Liver (tissue), 9 donors: ENCODE data around the gene LRP3. TPM values are rescaled to one million over a fixed set of nuclear protein-coding genes. Genes with fewer than 3 reads are reported as not detected.

ENCODE experiments used
- DNase-seq: peaks from one replicate; pipeline ENCODE4 v3.0.0-alpha.2; 2017; ENCODE audit warnings: low spot score
- H3K27ac ChIP-seq, 2 donors: one replicate each; pipeline ENCODE4 v1.7.0; 2013; ENCODE audit warnings: inconsistent platforms in 2 of 2, low read length in 2 of 2, control low read depth in 1 of 2, low read depth in 1 of 2, mild to moderate bottlenecking in 1 of 2
- H3K27me3 ChIP-seq, 4 donors: one replicate each; pipeline versions ENCODE4 v1.6.1 to v1.7.0; 2013; ENCODE audit warnings: low read length in 3 of 4, inconsistent platforms in 1 of 4, mild to moderate bottlenecking in 1 of 4, moderate library complexity in 1 of 4; ENCODE audit not compliant: control insufficient read depth in 4 of 4, insufficient read depth in 4 of 4
- H3K36me3 ChIP-seq, 4 donors: one replicate each; pipeline versions ENCODE4 v1.6.1 to v1.7.0; 2013; ENCODE audit warnings: low read length in 3 of 4, mild to moderate bottlenecking in 3 of 4, low read depth in 1 of 4, moderate library complexity in 1 of 4; ENCODE audit not compliant: control insufficient read depth in 4 of 4, insufficient read depth in 3 of 4
- H3K4me1 ChIP-seq, 4 donors: one replicate each; pipeline versions ENCODE4 v1.6.1 to v1.7.0; 2013; ENCODE audit warnings: low read length in 3 of 4, mild to moderate bottlenecking in 3 of 4, moderate library complexity in 1 of 4; ENCODE audit not compliant: control insufficient read depth in 4 of 4, insufficient read depth in 4 of 4
- H3K4me3 ChIP-seq, 3 donors: one replicate each; pipeline versions ENCODE4 v1.6.1 to v1.7.0; 2013; ENCODE audit warnings: low read length in 3 of 3, control low read depth in 1 of 3, low read depth in 1 of 3, mild to moderate bottlenecking in 1 of 3
- H3K9ac ChIP-seq, 2 donors: one replicate each; pipeline ENCODE4 v1.7.0; 2013; ENCODE audit warnings: low read length in 2 of 2, mild to moderate bottlenecking in 2 of 2, moderate library complexity in 2 of 2, control low read depth in 1 of 2, low read depth in 1 of 2
- H3K9me3 ChIP-seq, 4 donors: one replicate each; pipeline versions ENCODE4 v1.6.1 to v1.7.0; 2013; ENCODE audit warnings: low read length in 3 of 4; ENCODE audit not compliant: control insufficient read depth in 4 of 4
- ATF3 ChIP-seq: IDR thresholded peaks from 2 replicates; pipeline ENCODE4 v1.6.1; 2016; ENCODE audit warnings: antibody characterized with exemption
- FOXA1 ChIP-seq: IDR thresholded peaks from 2 replicates; pipeline ENCODE4 v1.6.1; 2016; ENCODE audit warnings: antibody characterized with exemption
- FOXA2 ChIP-seq: IDR thresholded peaks from 2 replicates; pipeline ENCODE4 v1.6.1; 2016; ENCODE audit warnings: antibody characterized with exemption
- GABPA ChIP-seq, 2 donors: IDR thresholded peaks in 1 of 2; conservative IDR thresholded peaks in 1 of 2; 2 replicates each; pipeline ENCODE4 v1.6.1; 2016; ENCODE audit warnings: antibody characterized with exemption in 2 of 2, mild to moderate bottlenecking in 1 of 2, moderate library complexity in 1 of 2
- HNF4A ChIP-seq, 2 donors: conservative IDR thresholded peaks; 2 replicates each; pipeline ENCODE4 v1.6.1; 2016; ENCODE audit warnings: antibody characterized with exemption in 2 of 2, mild to moderate bottlenecking in 2 of 2
- HNF4G ChIP-seq: IDR thresholded peaks from 2 replicates; pipeline ENCODE4 v1.6.1; 2016; ENCODE audit warnings: antibody characterized with exemption
- JUND ChIP-seq, 2 donors: IDR thresholded peaks; 2 replicates each; pipeline ENCODE4 v1.6.1; 2016; ENCODE audit warnings: antibody characterized with exemption in 2 of 2
- MAX ChIP-seq: IDR thresholded peaks from 2 replicates; pipeline ENCODE4 v1.6.1; 2016; ENCODE audit warnings: antibody characterized with exemption
- NR2F2 ChIP-seq: IDR thresholded peaks from 2 replicates; pipeline ENCODE4 v1.6.1; 2016; ENCODE audit warnings: antibody characterized with exemption
- RAD21 ChIP-seq, 2 donors: IDR thresholded peaks; 2 replicates each; pipeline ENCODE4 v1.6.1; 2016; ENCODE audit warnings: antibody characterized with exemption in 2 of 2, mild to moderate bottlenecking in 2 of 2
- REST ChIP-seq: IDR thresholded peaks from 2 replicates; pipeline ENCODE4 v1.6.1; 2016; ENCODE audit warnings: antibody characterized with exemption, mild to moderate bottlenecking
- RXRA ChIP-seq, 2 donors: IDR thresholded peaks; 2 replicates each; pipeline ENCODE4 v1.6.1; 2017 to 2018; ENCODE audit warnings: antibody characterized with exemption in 2 of 2, mild to moderate bottlenecking in 1 of 2
- SP1 ChIP-seq: IDR thresholded peaks from 2 replicates; pipeline ENCODE4 v1.6.1; 2018; ENCODE audit warnings: antibody characterized with exemption, mild to moderate bottlenecking
- TAF1 ChIP-seq: conservative IDR thresholded peaks from 2 replicates; pipeline ENCODE4 v1.6.1; 2016; ENCODE audit warnings: antibody characterized with exemption, mild to moderate bottlenecking
- YY1 ChIP-seq: IDR thresholded peaks from 2 replicates; pipeline ENCODE4 v1.6.1; 2016; ENCODE audit warnings: antibody characterized with exemption, mild to moderate bottlenecking
- ZBTB33 ChIP-seq: IDR thresholded peaks from 2 replicates; pipeline ENCODE4 v1.6.1; 2016; ENCODE audit warnings: antibody characterized with exemption
- WGBS: extraction: QIAGEN DNeasy Blood & Tissue Kit; methylation state at CpG from one replicate; pipeline ENCODE4 v1.1.7; 2013; 5-methylcytosine and 5-hydroxymethylcytosine counted together
- polyA plus RNA-seq, 2 donors: library from polyadenylated mRNA; stranded (reverse) in 1 of 2; unstranded in 1 of 2; fragments of 200-250 nt in 1 of 2; fragments of >200 nt in 1 of 2; fragmentation: Nextera tagmentation in 1 of 2; extraction: Ambion mirVana in 1 of 2; gene quantifications; one replicate each; pipeline versions ENCODE4 v1.2.1 to v1.2.3, GENCODE V29; 2013 to 2015
- total RNA-seq, 2 donors: library from RNA; depleted of rRNA; stranded (reverse); fragments of >200 nt; gene quantifications; one replicate each; pipeline ENCODE4 v1.2.3, GENCODE V29; 2014
- donor health status: healthy.
- donor health status: healthy.
- donor health status: healthy.
- donor health status: healthy.
- donor health status: healthy.

Gene LRP3
- total and polyA plus RNA-seq, 4 donors = 2.5 to 42.3 (median 15.4) TPM

GRCh38 chr19:33207040-33207620 lies 13.0 kb downstream of the LRP3 start:
- Histone ChIP-seq H3K4me3 (no peak overlapping the region), H3K27ac (no peak overlapping the region), H3K9me3 (no peaks in the 10 kb centered on the region), H3K4me1 (peaks cover 0 to 32% (median 21%) of the 10 kb centered on the region in 4 donors), H3K27me3 (no peaks in the 10 kb centered on the region), H3K36me3 (peaks cover 0 to 34% (median 11%) of the 10 kb centered on the region in 4 donors), H3K9ac (no peak overlapping the region)
- DNase-seq = no peak
- 93% methylated on average over 38 of the region's 38 CpGs for WGBS
- TF ChIP-seq NR2F2 = no peak

- Histone ChIP-seq H3K27me3 (no peaks in the 10 kb centered on the region), H3K27ac (no peak overlapping the region), H3K4me3 (no peak overlapping the region), H3K9ac (no peak overlapping the region), H3K36me3 (peaks cover 0 to 27% (median 9%) of the 10 kb centered on the region in 4 donors), H3K9me3 (no peaks in the 10 kb centered on the region), H3K4me1 (peaks cover 2 to 37% (median 26%) of the 10 kb centered on the region in 4 donors)
- no peak for DNase-seq
- no peak for TF ChIP-seq FOXA1
- TF ChIP-seq TAF1 = no peak
- peak in 1 of 2 donors; percentile 39 for TF ChIP-seq RXRA (IDR thresholded peaks at IDR 0.05)
- TF ChIP-seq RAD21 (IDR thresholded peaks at IDR 0.05) = no peak
- peak; percentile 37 for TF ChIP-seq SP1
- no peak for TF ChIP-seq YY1
- TF ChIP-seq HNF4A (conservative IDR thresholded peaks at IDR 0.05) = peak; percentile 57 to 67
- WGBS = 55% methylated on average over 9 of the region's 9 CpGs
Observed at GRCh38 chr19:33207903-33208302, 13.8 kb downstream of the LRP3 start.

- TF ChIP-seq FOXA1 = no peak
- no peak for TF ChIP-seq HNF4G
- no peak for TF ChIP-seq MAX
- TF ChIP-seq SP1 = no peak
- TF ChIP-seq JUND (IDR thresholded peaks at IDR 0.05) = no peak
- TF ChIP-seq FOXA2 = no peak
- no peak for TF ChIP-seq ZBTB33
- no peak for TF ChIP-seq RAD21 (IDR thresholded peaks at IDR 0.05)
- TF ChIP-seq HNF4A (conservative IDR thresholded peaks at IDR 0.05) = no peak
- TF ChIP-seq REST = no peak
- no peak for TF ChIP-seq RXRA (IDR thresholded peaks at IDR 0.05)
- TF ChIP-seq NR2F2 = no peak
- no peak for TF ChIP-seq GABPA (IDR thresholded peaks at IDR 0.05 in 1 of 2, conservative IDR thresholded peaks at IDR 0.05 in 1 of 2)
- TF ChIP-seq ATF3 = no peak
- no peak for TF ChIP-seq YY1
- H3K9ac ChIP-seq = no peak overlapping the region
- peaks cover 0 to 22% (median 7%) of the 10 kb centered on the region in 4 donors for H3K36me3 ChIP-seq
- peaks cover 2 to 40% (median 28%) of the 10 kb centered on the region in 4 donors for H3K4me1 ChIP-seq
- H3K27me3 ChIP-seq = no peaks in the 10 kb centered on the region
- H3K4me3 ChIP-seq = no peak overlapping the region
- WGBS = 84% methylated on average over 11 of the region's 11 CpGs
- no peaks in the 10 kb centered on the region for H3K9me3 ChIP-seq
- DNase-seq = no peak
- no peak overlapping the region for H3K27ac ChIP-seq
Observed at GRCh38 chr19:33208371-33208895, 14.3 kb downstream of the LRP3 start.
